ENCODE measurements around the gene C4orf50.

C4orf50 gene

GRCh38 chr4:5940470-5941203 is 77.6 kb downstream of the C4orf50 start:
- H3K36me3 ChIP-seq, result no peaks in the 10 kb centered on the region
- peaks cover 0 to 18% of the 10 kb centered on the region in 2 donors for H3K27me3 ChIP-seq
- no peak for TF ChIP-seq CTCF (IDR thresholded peaks at IDR 0.05)
- peaks cover 0 to 7% (median 0%) of the 10 kb centered on the region in 3 donors for H3K9me3 ChIP-seq
- intact Hi-C loops (cut with DNase I; ENCODE audit: low total_unique reads), result no loop called here
- no peak for DNase-seq
- no peak overlapping the region for H3K27ac ChIP-seq
- H3K4me1 ChIP-seq, result no peaks in the 10 kb centered on the region
- H3K4me3 ChIP-seq, result no peak overlapping the region

GRCh38 chr4:5933996-5934831 is 84.0 kb downstream of the C4orf50 start:
- no peak overlapping the region for H3K4me3 ChIP-seq
- H3K36me3 ChIP-seq, result no peaks in the 10 kb centered on the region
- peaks cover 0 to 28% of the 10 kb centered on the region in 2 donors for H3K27me3 ChIP-seq
- no peaks in the 10 kb centered on the region for H3K9me3 ChIP-seq
- DNase-seq, result no peak
- TF ChIP-seq CTCF (IDR thresholded peaks at IDR 0.05), result no peak
- intact Hi-C loops (cut with DNase I; ENCODE audit: low total_unique reads), result no loop called here
- H3K27ac ChIP-seq, result no peak overlapping the region
- H3K4me1 ChIP-seq, result no peaks in the 10 kb centered on the region

- no peaks in the 10 kb centered on the region for H3K36me3 ChIP-seq
- DNase-seq, result no peak
- intact Hi-C loops (cut with DNase I; ENCODE audit: low total_unique reads), result no loop called here
These were observed 85.1 kb downstream of the C4orf50 start for GRCh38 chr4:5933116-5933515.

GRCh38 chr4:5932035-5932568 is 86.1 kb downstream of the C4orf50 start:
- Histone ChIP-seq H3K36me3 (no peaks in the 10 kb centered on the region), H3K4me3 (no peak overlapping the region), H3K4me1 (no peaks in the 10 kb centered on the region), H3K9me3 (no peaks in the 10 kb centered on the region), H3K27me3 (peaks cover 0 to 31% of the 10 kb centered on the region in 2 donors), H3K27ac (no peak overlapping the region)
- no peak for TF ChIP-seq CTCF (IDR thresholded peaks at IDR 0.05)
- DNase-seq, result no peak
- intact Hi-C loops (cut with DNase I; ENCODE audit: low total_unique reads), result no loop called here

More at GRCh38 chr4:5933116-5933515, 85.1 kb downstream of the C4orf50 start:
- Histone ChIP-seq H3K27me3 (peaks cover 0 to 28% of the 10 kb centered on the region in 2 donors), H3K4me3 (no peak overlapping the region), H3K9me3 (no peaks in the 10 kb centered on the region), H3K4me1 (no peaks in the 10 kb centered on the region), H3K27ac (no peak overlapping the region)
- no peak for TF ChIP-seq CTCF (IDR thresholded peaks at IDR 0.05)

- no peak for TF ChIP-seq CTCF (IDR thresholded peaks at IDR 0.05)
- no peak for DNase-seq
- intact Hi-C loops (cut with DNase I; ENCODE audit: low total_unique reads), result no loop called here
These were observed 86.7 kb downstream of the C4orf50 start for GRCh38 chr4:5931526-5931925.

More at GRCh38 chr4:5931526-5931925, 86.7 kb downstream of the C4orf50 start:
- Histone ChIP-seq H3K9me3 (no peaks in the 10 kb centered on the region), H3K36me3 (no peaks in the 10 kb centered on the region), H3K27ac (no peak overlapping the region), H3K4me3 (no peak overlapping the region), H3K4me1 (no peaks in the 10 kb centered on the region), H3K27me3 (peaks cover 0 to 31% of the 10 kb centered on the region in 2 donors)
